H9 (cell line): ENCODE measurements around the gene CELA2A. TPM values are rescaled to one million over a fixed set of nuclear protein-coding genes. Genes with fewer than 3 reads are reported as not detected.

Source experiments
- DNase-seq: peaks from one replicate; pipeline ENCODE4 v3.0.0-alpha.2; 2017
- H2AFZ ChIP-seq: one replicate; pipeline ENCODE4 v1.6.1; 2013; ENCODE audit warnings: mild to moderate bottlenecking, low read length, control low read depth, moderate library complexity
- H2AK5ac ChIP-seq: 2 replicates; pipeline ENCODE4 v1.6.1; 2013; ENCODE audit warnings: low read length, control low read depth, mixed read lengths; ENCODE audit not compliant: insufficient read length
- H2BK120ac ChIP-seq: one replicate; pipeline ENCODE4 v1.6.1; 2013; ENCODE audit warnings: low read depth, mild to moderate bottlenecking, low read length, control low read depth, inconsistent platforms; ENCODE audit not compliant: poor library complexity, severe bottlenecking
- H2BK12ac ChIP-seq: 2 replicates; pipeline ENCODE4 v1.6.1; 2013; ENCODE audit warnings: low read length, control low read depth, mixed read lengths, low read depth; ENCODE audit not compliant: insufficient read length
- H2BK15ac ChIP-seq: 2 replicates; pipeline ENCODE4 v1.6.1; 2013; ENCODE audit warnings: low read depth, low read length, control low read depth
- H2BK20ac ChIP-seq: one replicate; pipeline ENCODE4 v1.6.1; 2013; ENCODE audit warnings: low read depth, mild to moderate bottlenecking, low read length, control low read depth, inconsistent platforms; ENCODE audit not compliant: poor library complexity, severe bottlenecking
- H2BK5ac ChIP-seq: 2 replicates; pipeline ENCODE4 v1.6.1; 2013; ENCODE audit warnings: low read length, control low read depth, mixed read lengths; ENCODE audit not compliant: insufficient read length
- H3K14ac ChIP-seq: 2 replicates; pipeline ENCODE4 v1.6.1; 2013; ENCODE audit warnings: low read length, control low read depth; ENCODE audit not compliant: insufficient read depth
- H3K18ac ChIP-seq: 2 replicates; pipeline ENCODE4 v1.6.1; 2013; ENCODE audit warnings: low read depth, mild to moderate bottlenecking, mixed read lengths, low read length, control low read depth; ENCODE audit not compliant: insufficient read length
- H3K23ac ChIP-seq: 2 replicates; pipeline ENCODE4 v1.6.1; 2013; ENCODE audit warnings: low read length, control low read depth, mixed read lengths, low read depth; ENCODE audit not compliant: insufficient read length
- H3K23me2 ChIP-seq: 2 replicates; pipeline ENCODE4 v1.6.1; 2013; ENCODE audit warnings: low read depth, mild to moderate bottlenecking, mixed read lengths, low read length, control low read depth; ENCODE audit not compliant: insufficient read length, poor library complexity, severe bottlenecking
- H3K27ac ChIP-seq: 2 replicates; pipeline ENCODE4 v1.5.1; 2013; ENCODE audit warnings: low read length, control low read depth, mixed read lengths, low read depth; ENCODE audit not compliant: insufficient read length
- H3K27me3 ChIP-seq: 2 replicates; pipeline ENCODE4 v1.6.1; 2013; ENCODE audit warnings: low read length, control low read depth, inconsistent platforms; ENCODE audit not compliant: insufficient read depth
- H3K4ac ChIP-seq: 2 replicates; pipeline ENCODE4 v1.6.1; 2013; ENCODE audit warnings: low read depth, mild to moderate bottlenecking, control low read depth, inconsistent platforms, low read length, moderate library complexity
- H3K4me1 ChIP-seq: 2 replicates; pipeline ENCODE4 v1.6.1; 2013; ENCODE audit warnings: low read length, control low read depth, inconsistent platforms; ENCODE audit not compliant: insufficient read depth
- H3K4me2 ChIP-seq: 2 replicates; pipeline ENCODE4 v1.6.1; 2013; ENCODE audit warnings: low read length, control low read depth, mixed read lengths; ENCODE audit not compliant: insufficient read length, insufficient read depth
- H3K56ac ChIP-seq: 2 replicates; pipeline ENCODE4 v1.6.1; 2013; ENCODE audit warnings: low read depth, mild to moderate bottlenecking, mixed read lengths, low read length, control low read depth; ENCODE audit not compliant: insufficient read length
- H3K79me1 ChIP-seq: 2 replicates; pipeline ENCODE4 v1.6.1; 2013; ENCODE audit warnings: low read depth, mild to moderate bottlenecking, moderate library complexity, low read length, control low read depth, inconsistent platforms; ENCODE audit not compliant: insufficient read depth, poor library complexity, severe bottlenecking
- H3K79me2 ChIP-seq: 2 replicates; pipeline ENCODE4 v1.6.1; 2013; ENCODE audit warnings: low read length, control low read depth, inconsistent platforms; ENCODE audit not compliant: insufficient read depth
- H3K9ac ChIP-seq: 2 replicates; pipeline ENCODE4 v1.6.1; 2013; ENCODE audit warnings: low read length, control low read depth, mixed read lengths; ENCODE audit not compliant: insufficient read length; ENCODE audit errors: extremely low read depth
- H3K9me3 ChIP-seq: one replicate; pipeline ENCODE4 v1.6.1; 2013; ENCODE audit warnings: low read depth, low read length, inconsistent platforms; ENCODE audit not compliant: control insufficient read depth
- H3T11ph ChIP-seq: one replicate; pipeline ENCODE4 v1.6.1; 2013; ENCODE audit warnings: mild to moderate bottlenecking, low read length, control low read depth, inconsistent platforms
- H4K20me1 ChIP-seq: one replicate; pipeline ENCODE4 v1.6.1; 2013; ENCODE audit not compliant: control insufficient read depth, insufficient read length, insufficient read depth
- H4K5ac ChIP-seq: 2 replicates; pipeline ENCODE4 v1.6.1; 2013; ENCODE audit warnings: low read depth, mild to moderate bottlenecking, mixed read lengths, low read length, control low read depth; ENCODE audit not compliant: insufficient read length
- H4K8ac ChIP-seq: replicated peaks from 2 replicates; pipeline ENCODE4 v1.6.1; 2013; ENCODE audit warnings: low read length, control low read depth, mixed read lengths, low read depth; ENCODE audit not compliant: insufficient read length
- H4K91ac ChIP-seq: 2 replicates; pipeline ENCODE4 v1.6.1; 2013; ENCODE audit warnings: low read depth, mild to moderate bottlenecking, moderate library complexity, mixed read lengths, low read length, control low read depth; ENCODE audit not compliant: insufficient read length
- H3K27ac Mint-ChIP-seq, 3 experiments: 2 replicates in 2 of 3; 3 replicates in 1 of 3; pipeline ENCODE4 v1.8.0; 2020 to 2021; ENCODE audit warnings: mixed read lengths in 3 of 3, mild to moderate bottlenecking in 1 of 3, moderate library complexity in 1 of 3
- H3K27me3 Mint-ChIP-seq: 2 replicates; pipeline ENCODE4 v1.8.0; 2021; ENCODE audit warnings: low read depth, mild to moderate bottlenecking, moderate library complexity, mixed read lengths
- H3K36me3 Mint-ChIP-seq, 3 experiments: 2 replicates in 2 of 3; 3 replicates in 1 of 3; pipeline ENCODE4 v1.8.0; 2020 to 2021; ENCODE audit warnings: low read depth in 3 of 3, mixed read lengths in 3 of 3; ENCODE audit not compliant: insufficient read depth in 1 of 3
- H3K4me1 Mint-ChIP-seq, 2 experiments: 2 replicates each; pipeline ENCODE4 v1.8.0; 2020; ENCODE audit warnings: mixed read lengths in 2 of 2
- H3K4me3 Mint-ChIP-seq, 2 experiments: 2 replicates in 1 of 2; 3 replicates in 1 of 2; pipeline ENCODE4 v1.8.0; 2020 to 2021; ENCODE audit warnings: mild to moderate bottlenecking in 2 of 2, mixed read lengths in 2 of 2, moderate library complexity in 1 of 2
- H3K9me3 Mint-ChIP-seq, 2 experiments: 2 replicates in 1 of 2; 3 replicates in 1 of 2; pipeline ENCODE4 v1.8.0; 2020; ENCODE audit warnings: mild to moderate bottlenecking in 2 of 2, mixed read lengths in 2 of 2, moderate library complexity in 1 of 2
- WGBS: extraction: QIAGEN DNeasy Blood & Tissue Kit; methylation state at CpG from one replicate; pipeline ENCODE4 v1.1.7; 2013; ENCODE audit warnings: missing lambda C conversion rate, low lambda C conversion rate, mixed read lengths; ENCODE audit not compliant: insufficient read length; ENCODE audit errors: extremely low coverage; 5-methylcytosine and 5-hydroxymethylcytosine counted together
- total RNA-seq: library from RNA; stranded (reverse); gene quantifications from 2 replicates; pipeline ENCODE4 v1.2.1, GENCODE V29; 2021
- TF ChIP-seq, protein P1 (sequence below): fragments of 200-600 bp; sonication (generic); conservative IDR thresholded peaks from 3 replicates; pipeline ENCODE4 v1.8.0; 2021; ENCODE audit warnings: antibody characterized with exemption, mild to moderate bottlenecking

Gene CELA2A
- total RNA-seq, 1 experiment from 2014 or later = not detected

GRCh38 chr1:15476927-15477326 is 20.4 kb downstream of the CELA2A start:
- H3K4me1 ChIP-seq = no peaks in the 10 kb centered on the region
- H4K20me1 ChIP-seq = no peaks in the 10 kb centered on the region
- no CpG with 5 or more reads among the region's 3 CpGs for WGBS
- no peak overlapping the region for H4K8ac ChIP-seq
- no peak overlapping the region for H3K14ac ChIP-seq
- TF ChIP-seq, protein P1, sequence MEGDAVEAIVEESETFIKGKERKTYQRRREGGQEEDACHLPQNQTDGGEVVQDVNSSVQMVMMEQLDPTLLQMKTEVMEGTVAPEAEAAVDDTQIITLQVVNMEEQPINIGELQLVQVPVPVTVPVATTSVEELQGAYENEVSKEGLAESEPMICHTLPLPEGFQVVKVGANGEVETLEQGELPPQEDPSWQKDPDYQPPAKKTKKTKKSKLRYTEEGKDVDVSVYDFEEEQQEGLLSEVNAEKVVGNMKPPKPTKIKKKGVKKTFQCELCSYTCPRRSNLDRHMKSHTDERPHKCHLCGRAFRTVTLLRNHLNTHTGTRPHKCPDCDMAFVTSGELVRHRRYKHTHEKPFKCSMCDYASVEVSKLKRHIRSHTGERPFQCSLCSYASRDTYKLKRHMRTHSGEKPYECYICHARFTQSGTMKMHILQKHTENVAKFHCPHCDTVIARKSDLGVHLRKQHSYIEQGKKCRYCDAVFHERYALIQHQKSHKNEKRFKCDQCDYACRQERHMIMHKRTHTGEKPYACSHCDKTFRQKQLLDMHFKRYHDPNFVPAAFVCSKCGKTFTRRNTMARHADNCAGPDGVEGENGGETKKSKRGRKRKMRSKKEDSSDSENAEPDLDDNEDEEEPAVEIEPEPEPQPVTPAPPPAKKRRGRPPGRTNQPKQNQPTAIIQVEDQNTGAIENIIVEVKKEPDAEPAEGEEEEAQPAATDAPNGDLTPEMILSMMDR = no peak
- H3K9me3 ChIP-seq = no peaks in the 10 kb centered on the region
- H2BK20ac ChIP-seq = no peak overlapping the region
- no peak overlapping the region for H2AFZ ChIP-seq
- H3K27me3 Mint-ChIP-seq = peaks cover 2% of the 10 kb centered on the region
- H3K56ac ChIP-seq = no peak overlapping the region
- no peak overlapping the region for H2BK120ac ChIP-seq
- H4K5ac ChIP-seq = no peak overlapping the region
- H2BK12ac ChIP-seq = no peak overlapping the region
- H3K4me2 ChIP-seq = no peak overlapping the region
- H3K4ac ChIP-seq = no peak overlapping the region
- peaks cover 0 to 4% of the 10 kb centered on the region in 2 experiments; a peak in 2 of 4 replicates for H3K4me1 Mint-ChIP-seq
- no peaks in the 10 kb centered on the region for H3K27me3 ChIP-seq
- no peak overlapping the region for H3K4me3 Mint-ChIP-seq
- H3K23me2 ChIP-seq = no peaks in the 10 kb centered on the region
- H3K79me1 ChIP-seq = no peaks in the 10 kb centered on the region
- H3K36me3 Mint-ChIP-seq = no peaks in the 10 kb centered on the region
- H3T11ph ChIP-seq = no peak overlapping the region
- H2BK15ac ChIP-seq = no peak overlapping the region
- H2BK5ac ChIP-seq = no peak overlapping the region
- no peak for DNase-seq
- no peak overlapping the region for H2AK5ac ChIP-seq
- H3K9me3 Mint-ChIP-seq = no peaks in the 10 kb centered on the region
- no peak overlapping the region for H3K27ac ChIP-seq
- H3K27ac Mint-ChIP-seq = no peak overlapping the region; a peak in 1 of 7 replicates
- H4K91ac ChIP-seq = no peak overlapping the region
- no peak overlapping the region for H3K23ac ChIP-seq
- H3K18ac ChIP-seq = no peak overlapping the region
- H3K79me2 ChIP-seq = no peaks in the 10 kb centered on the region
- no peak overlapping the region for H3K9ac ChIP-seq
